DMS114 treated with DMSO at 0.1 percent for 48 hours (cell line): ENCODE data around the gene GPC6.

Experiments
- DNase-seq: peaks from one replicate; lab custom pipeline; 2025; ENCODE audit not compliant: unreplicated experiment; lab: John Stamatoyannopoulos, UW

The GPC6 gene

GRCh38 chr13:93230261-93230855 lies 3.8 kb downstream of the GPC6 start:
- DNase-seq: no peak

DNA sequence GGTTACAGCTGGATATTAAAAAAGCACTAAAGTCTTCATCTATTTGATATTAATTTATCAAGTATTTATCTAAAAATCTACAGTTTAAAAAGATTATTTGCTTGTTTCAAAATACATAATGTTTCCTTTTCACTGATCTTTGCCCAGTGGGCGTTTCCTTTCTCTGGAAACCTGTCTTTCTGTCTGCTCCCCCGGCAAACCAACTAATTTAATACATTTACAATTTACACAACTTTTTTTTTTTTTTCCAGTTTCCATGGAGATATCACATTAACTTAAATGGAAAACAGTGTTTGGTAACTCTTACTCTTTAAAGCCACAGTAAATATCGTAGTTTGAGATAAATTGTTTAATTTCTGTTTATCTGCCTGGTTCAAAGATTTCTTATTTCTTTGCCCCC lies 5.3 kb downstream of the GPC6 start:
- no peak for DNase-seq

GRCh38 chr13:93233997-93234416 lies 7.4 kb downstream of the GPC6 start:
- no peak for DNase-seq

GRCh38 chr13:93234459-93234858 lies 7.9 kb downstream of the GPC6 start:
- DNase-seq: no peak

DNA sequence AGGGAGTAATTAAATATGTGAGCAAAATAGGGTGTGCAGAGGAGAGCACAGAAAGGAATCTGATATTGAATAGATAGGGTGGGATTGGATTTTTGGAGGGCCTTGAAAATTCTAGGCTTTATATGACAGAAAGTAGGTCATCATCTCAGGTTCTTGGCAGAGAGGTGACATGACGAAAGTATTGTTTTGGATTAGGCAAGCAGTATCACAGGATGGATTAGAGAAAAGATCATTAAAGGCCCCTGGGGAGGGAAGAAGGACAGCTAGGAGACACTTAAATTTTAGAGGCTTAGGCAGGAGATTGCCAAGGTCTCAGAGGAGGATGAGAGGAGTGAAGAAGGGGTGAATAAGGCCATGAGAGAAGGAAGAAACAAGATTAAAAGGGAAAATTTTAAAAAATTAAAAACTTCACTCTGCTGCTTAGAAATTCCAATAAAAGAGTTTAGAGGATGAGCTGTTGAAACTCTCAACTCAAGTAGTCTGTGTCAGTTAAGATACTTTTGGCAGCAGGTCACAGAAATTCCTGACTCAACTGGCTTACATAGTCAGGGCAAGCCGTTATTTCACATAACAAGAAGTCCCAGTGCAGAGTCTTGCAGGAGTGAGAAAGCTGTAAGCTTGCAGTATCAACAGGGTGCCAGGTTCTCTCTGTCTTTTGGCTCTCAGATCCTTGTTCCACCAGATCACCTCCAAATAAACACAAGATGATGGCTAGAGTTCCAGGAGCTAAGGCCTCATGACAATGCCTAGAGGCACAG lies 8.8 kb downstream of the GPC6 start:
- no peak for DNase-seq

DNA sequence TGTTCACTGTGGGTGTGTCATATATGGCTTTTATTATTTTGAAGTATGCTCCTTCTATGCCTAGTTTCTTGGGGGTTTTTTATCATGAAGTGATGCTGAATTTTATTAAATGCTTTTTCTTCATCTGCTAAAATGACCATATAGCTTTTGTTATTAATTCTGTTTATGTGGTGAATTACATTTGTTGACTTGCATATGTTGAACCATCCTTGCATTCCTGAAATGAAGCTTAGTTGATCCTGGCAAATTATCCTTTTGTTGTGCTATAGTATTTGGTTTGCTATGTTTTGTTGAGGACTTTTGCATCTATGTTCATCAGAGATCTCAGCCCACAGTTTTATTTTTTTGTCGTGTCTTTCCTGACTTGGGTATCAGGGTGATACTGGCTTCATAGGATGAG lies 12.1 kb downstream of the GPC6 start:
- no peak for DNase-seq

GRCh38 chr13:93243375-93244063 lies 16.9 kb downstream of the GPC6 start:
- no peak for DNase-seq

- no peak for DNase-seq
Observed at GRCh38 chr13:93244141-93244917, 17.7 kb downstream of the GPC6 start.

GRCh38 chr13:93244918-93245280 lies 18.3 kb downstream of the GPC6 start:
- no peak for DNase-seq

GRCh38 chr13:93246069-93246468 lies 19.5 kb downstream of the GPC6 start:
- no peak for DNase-seq

GRCh38 chr13:93248627-93249047 lies 22.0 kb downstream of the GPC6 start:
- no peak for DNase-seq

- DNase-seq: no peak
Observed at GRCh38 chr13:93249364-93250306, 23.0 kb downstream of the GPC6 start.

- DNase-seq: no peak
Observed at GRCh38 chr13:93254775-93255174, 28.2 kb downstream of the GPC6 start.

- DNase-seq: no peak
Observed at GRCh38 chr13:93256998-93257397, 30.4 kb downstream of the GPC6 start.

GRCh38 chr13:93259527-93260080 lies 33.0 kb downstream of the GPC6 start:
- no peak for DNase-seq

- DNase-seq: no peak
Observed at GRCh38 chr13:93260591-93260990, 34.0 kb downstream of the GPC6 start.

- no peak for DNase-seq
Observed at GRCh38 chr13:93262729-93263345, 36.2 kb downstream of the GPC6 start.

DNA sequence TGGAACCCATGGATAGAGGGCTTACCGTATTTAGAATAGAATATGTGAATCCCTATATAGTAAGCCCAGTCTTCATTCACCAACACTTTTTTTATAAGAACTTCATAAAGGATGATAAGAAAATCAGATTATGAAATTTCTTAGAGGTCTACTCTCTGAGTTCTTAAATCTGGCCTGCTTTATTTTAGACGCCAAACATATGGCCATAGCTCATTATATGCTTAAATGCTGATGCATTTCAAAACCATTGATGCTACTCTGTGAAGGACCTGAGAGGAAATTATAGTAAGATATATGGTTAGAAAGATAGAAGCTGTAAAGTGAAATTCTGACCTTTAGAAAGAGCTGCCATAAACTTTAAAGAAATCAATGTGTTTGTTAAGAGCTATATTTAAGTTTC lies 38.3 kb downstream of the GPC6 start:
- no peak for DNase-seq

DNA sequence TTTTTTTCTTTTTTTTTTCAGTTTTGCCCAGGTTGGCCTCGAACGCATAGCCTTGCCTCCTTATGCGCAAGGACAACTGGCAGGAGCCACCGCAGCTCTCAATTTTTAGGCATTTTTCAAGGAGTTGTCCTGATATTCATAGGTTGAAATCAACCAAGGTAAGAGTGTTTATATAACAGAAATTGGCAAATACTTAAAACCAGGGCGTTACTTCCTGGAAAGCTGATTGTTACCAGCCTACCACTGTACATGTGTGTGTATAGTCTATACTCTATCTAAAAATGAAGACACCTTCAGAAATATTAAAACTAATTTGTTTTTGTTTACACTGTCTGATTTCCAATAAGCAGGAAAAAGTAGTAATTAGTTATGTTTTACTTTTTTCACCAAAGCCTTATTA lies 39.2 kb downstream of the GPC6 start:
- no peak for DNase-seq

- DNase-seq: no peak
Observed at GRCh38 chr13:93266681-93267080, 40.1 kb downstream of the GPC6 start.
